Thyroid gland (tissue), 4 donors: ENCODE measurements around the gene CRIM1. TPM values are rescaled to one million over a fixed set of nuclear protein-coding genes. Genes with fewer than 3 reads are reported as not detected.

ENCODE experiments used
- DNase-seq, 2 donors: peaks; one replicate each; pipeline ENCODE4 v3.0.0-alpha.2; 2019
- H3K27ac ChIP-seq, 3 donors: fragments of 200-600 bp; sonication (generic); 1 replicate in 2 of 3; 2 replicates in 1 of 3; pipeline ENCODE4 v1.5.1; 2016 to 2019; ENCODE audit warnings: mild to moderate bottlenecking in 1 of 3, moderate library complexity in 1 of 3
- H3K27me3 ChIP-seq: fragments of 200-600 bp; sonication (generic); one replicate; pipeline ENCODE4 v1.5.1; 2019
- H3K36me3 ChIP-seq, 2 donors: fragments of 200-600 bp; sonication (generic); one replicate each; pipeline ENCODE4 v1.5.1; 2016 to 2019
- H3K4me1 ChIP-seq, 2 donors: fragments of 200-600 bp; sonication (generic); one replicate each; pipeline ENCODE4 v1.5.1; 2017 to 2019
- H3K4me3 ChIP-seq, 3 donors: fragments of 200-600 bp; sonication (generic); replicated peaks in 1 of 3; 1 replicate in 2 of 3; 2 replicates in 1 of 3; pipeline ENCODE4 v1.5.1; 2016; ENCODE audit warnings: mild to moderate bottlenecking in 1 of 3
- H3K9me3 ChIP-seq: fragments of 200-600 bp; sonication (generic); one replicate; pipeline ENCODE4 v1.5.1; 2017
- CTCF ChIP-seq, 6 experiments: fragments of 200-600 bp in 3 of 6; fragments of 450-650 bp in 3 of 6; sonication (generic) in 3 of 6; IDR thresholded peaks; one replicate each; pipeline ENCODE4 v1.5.1; 2016 to 2019; ENCODE audit warnings: antibody characterized with exemption in 6 of 6, mild to moderate bottlenecking in 2 of 6, inconsistent platforms in 1 of 6, moderate library complexity in 1 of 6
- POLR2A ChIP-seq, 2 donors: fragments of 450-650 bp; IDR thresholded peaks; one replicate each; pipeline ENCODE4 v1.6.1; 2017; ENCODE audit warnings: antibody characterized with exemption in 2 of 2, mild to moderate bottlenecking in 2 of 2, moderate library complexity in 1 of 2
- WGBS, 2 donors: methylation state at CpG; one replicate each; pipeline ENCODE4 v1.1.5; 2017; 5-methylcytosine and 5-hydroxymethylcytosine counted together
- intact Hi-C: fragments of 100-400 bp; cut with DNase I; formaldehyde crosslinking; loops from one replicate; pipeline ENCODE4 v1.15.1; 2023
- total RNA-seq, 4 donors: library from RNA; depleted of rRNA; stranded (reverse); fragments of >200 nt; gene quantifications; one replicate each; pipeline ENCODE4 v1.2.3, GENCODE V29; 2016

The CRIM1 gene
- total RNA-seq, 4 donors from 2014 or later = 49.5 to 104 (median 71.5) TPM

GRCh38 chr2:36351736-36352349 lies 3.7 kb upstream of the CRIM1 start:
- no peaks in the 10 kb centered on the region for H3K27me3 ChIP-seq
- DNase-seq = no peak
- 22 to 24% methylated on average over 10 of the region's 10 CpGs for WGBS, 2 donors
- no peak overlapping the region for H3K4me3 ChIP-seq
- intact Hi-C loops = loop anchor here (5.0 kb wide), 1 partner anchor 130 kb away; no protein-coding TSS in a partner anchor
- H3K9me3 ChIP-seq = no peaks in the 10 kb centered on the region
- no peaks in the 10 kb centered on the region for H3K36me3 ChIP-seq
- TF ChIP-seq CTCF (IDR thresholded peaks at IDR 0.05) (peak in 5 of 6 experiments; percentile 35 to 71 (median 63)), POLR2A (IDR thresholded peaks at IDR 0.05) (no peak)
- peaks cover 6 to 24% of the 10 kb centered on the region in 2 donors for H3K4me1 ChIP-seq
- no peak overlapping the region for H3K27ac ChIP-seq

- WGBS, 2 donors = 87 to 91% methylated on average over 3 of the region's 3 CpGs
These were observed 2.9 kb upstream of the CRIM1 start for GRCh38 chr2:36352701-36353100.

GRCh38 chr2:36354811-36355150 lies 797 bp upstream of the CRIM1 start:
- intact Hi-C loops = loop anchor here (5.0 kb wide), 1 partner anchor 128 kb away; no protein-coding TSS in a partner anchor
- Histone ChIP-seq H3K4me3 (peak overlapping the region in 1 of 3 donors; percentile 83), H3K27me3 (no peaks in the 10 kb centered on the region), H3K36me3 (no peaks in the 10 kb centered on the region), H3K27ac (peak overlapping the region in 2 of 3 donors; percentile 71 to 90), H3K4me1 (peaks cover 11 to 38% of the 10 kb centered on the region in 2 donors), H3K9me3 (no peaks in the 10 kb centered on the region)
- no peak for DNase-seq
- TF ChIP-seq CTCF (IDR thresholded peaks at IDR 0.05) = no peak
- TF ChIP-seq POLR2A (IDR thresholded peaks at IDR 0.05) = no peak
- 40 to 43% methylated on average over 11 of the region's 11 CpGs for WGBS, 2 donors

More at GRCh38 chr2:36352701-36353100, 2.9 kb upstream of the CRIM1 start:
- TF ChIP-seq CTCF (IDR thresholded peaks at IDR 0.05) (no peak), POLR2A (IDR thresholded peaks at IDR 0.05) (no peak)
- Histone ChIP-seq H3K27ac (peak overlapping the region in 1 of 3 donors; percentile 13), H3K4me3 (no peak overlapping the region), H3K4me1 (peaks cover 6 to 24% of the 10 kb centered on the region in 2 donors), H3K27me3 (no peaks in the 10 kb centered on the region), H3K9me3 (no peaks in the 10 kb centered on the region), H3K36me3 (no peaks in the 10 kb centered on the region)
- intact Hi-C loops = loop anchor here (5.0 kb wide), 1 partner anchor 130 kb away; no protein-coding TSS in a partner anchor
- no peak for DNase-seq

GRCh38 chr2:36355890-36356297 lies 316 bp downstream of the CRIM1 start:
- peak overlapping the region; percentile 56 to 90 (median 71) for H3K27ac ChIP-seq
- peak overlapping the region; percentile 24 to 83 (median 66) for H3K4me3 ChIP-seq
- no peaks in the 10 kb centered on the region for H3K36me3 ChIP-seq
- WGBS, 2 donors = 0% methylated on average over 6 to 23 of the region's 55 CpGs
- DNase-seq = no peak
- TF ChIP-seq POLR2A (IDR thresholded peaks at IDR 0.05) = no peak
- TF ChIP-seq CTCF (IDR thresholded peaks at IDR 0.05) = peak in 1 of 6 experiments; percentile 8
- H3K27me3 ChIP-seq = no peaks in the 10 kb centered on the region
- intact Hi-C loops = no loop called here
- H3K4me1 ChIP-seq = peaks cover 22 to 49% of the 10 kb centered on the region in 2 donors
- no peaks in the 10 kb centered on the region for H3K9me3 ChIP-seq

- Histone ChIP-seq H3K27ac (peak overlapping the region; percentile 23 to 90 (median 71)), H3K4me3 (peak overlapping the region; percentile 24 to 83 (median 66)), H3K9me3 (no peaks in the 10 kb centered on the region), H3K27me3 (no peaks in the 10 kb centered on the region), H3K4me1 (peaks cover 27 to 53% of the 10 kb centered on the region in 2 donors), H3K36me3 (no peaks in the 10 kb centered on the region)
- intact Hi-C loops = no loop called here
- WGBS, 2 donors = 0 to 2% methylated on average over 8 to 17 of the region's 74 CpGs
- TF ChIP-seq POLR2A (IDR thresholded peaks at IDR 0.05) (no peak), CTCF (IDR thresholded peaks at IDR 0.05) (no peak)
- DNase-seq = peak; percentile 63 to 65
These were observed 866 bp downstream of the CRIM1 start for GRCh38 chr2:36356298-36356989.
